ENCODE measurements around the gene FAM237B. TPM values are rescaled to one million over a fixed set of nuclear protein-coding genes. Genes with fewer than 3 reads are reported as not detected.
"Not testable (repeated sequence)": the region's sequence is repeated elsewhere in the genome, so short reads cannot be mapped to it uniquely, and the experiment has no call there.

The FAM237B gene
- total RNA-seq (not detected), polyA plus RNA-seq (under 1 TPM in 1 of 2 donors, not detected in 1; 0.02 TPM)
- long read RNA-seq, donor 1 = 0 reads
- long read RNA-seq, donor 2 = 0 reads
- long read RNA-seq, donor 3 = 0 reads
- long read RNA-seq, donor 4 = 0 reads
- long read RNA-seq, donor 5 = 0 reads

- WGBS, 2 donors = 1 to 4% methylated on average over 57 to 62 of the region's 62 CpGs
- Histone ChIP-seq H3K36me3 (ENCODE audit: control insufficient read depth in 4 of 4, insufficient read depth in 4 of 4, low read length in 4 of 4) (no peaks in the 10 kb centered on the region), H3K4me3 (no peak within 1 kb of the TSS), H3K9me3 (ENCODE audit: control insufficient read depth in 4 of 4, insufficient read depth in 3 of 4, low read length in 3 of 4) (no peaks in the 10 kb centered on the region), H3K9ac (ENCODE audit: insufficient read depth in 1 of 2, low read length in 2 of 2) (no peak within 1 kb of the TSS), H3K4me1 (ENCODE audit: control insufficient read depth in 5 of 5, insufficient read depth in 5 of 5, low read length in 5 of 5) (peaks cover 0 to 5% (median 0%) of the 10 kb centered on the region in 5 donors), H3K27ac (ENCODE audit: low read depth in 1 of 2, low read length in 1 of 2) (no peak within 1 kb of the TSS), H3K27me3 (ENCODE audit: control insufficient read depth in 3 of 3, insufficient read depth in 3 of 3, low read length in 2 of 3) (peaks cover 4 to 49% (median 38%) of the 10 kb centered on the region in 3 donors)
- ATAC-seq (ENCODE audit: insufficient read depth, low FRiP score) = no peak
- no peak for TF ChIP-seq CTCF (IDR thresholded peaks at IDR 0.05; ENCODE audit: control extremely low read depth, extremely low read depth)
- DNase-seq = peak in 2 of 3 donors; percentile 18 to 29
These were observed at the start of gene FAM237B for GRCh38 chr7:90320801-90321494. Gene FAM237B (minus strand): TSS chr7:90321304. CDS start chr7:90319748, 1,556 bp downstream.

- H3K27me3 ChIP-seq (ENCODE audit: control insufficient read depth in 3 of 3, insufficient read depth in 3 of 3, low read length in 2 of 3) = no peaks in the 10 kb centered on the region
- no peak for TF ChIP-seq CTCF (IDR thresholded peaks at IDR 0.05; ENCODE audit: control extremely low read depth, extremely low read depth)
- DNase-seq (no peak), ATAC-seq (ENCODE audit: insufficient read depth, low FRiP score) (no peak)
- H3K36me3 ChIP-seq (ENCODE audit: control insufficient read depth in 4 of 4, insufficient read depth in 4 of 4, low read length in 4 of 4) = peaks cover 4 to 10% (median 6%) of the 10 kb centered on the region in 4 donors
- no peaks in the 10 kb centered on the region for H3K9me3 ChIP-seq (ENCODE audit: control insufficient read depth in 4 of 4, insufficient read depth in 3 of 4, low read length in 3 of 4)
- no peak overlapping the region for H3K9ac ChIP-seq (ENCODE audit: insufficient read depth in 1 of 2, low read length in 2 of 2)
- H3K4me1 ChIP-seq (ENCODE audit: control insufficient read depth in 5 of 5, insufficient read depth in 5 of 5, low read length in 5 of 5) = peaks cover 0 to 10% (median 5%) of the 10 kb centered on the region in 5 donors
- no peak overlapping the region for H3K27ac ChIP-seq (ENCODE audit: low read depth in 1 of 2, low read length in 1 of 2)
- H3K4me3 ChIP-seq = no peak overlapping the region
These were observed 30.9 kb upstream of the FAM237B start for GRCh38 chr7:90351987-90352386.

- peaks cover 0 to 14% (median 5%) of the 10 kb centered on the region in 5 donors for H3K4me1 ChIP-seq (ENCODE audit: control insufficient read depth in 5 of 5, insufficient read depth in 5 of 5, low read length in 5 of 5)
- H3K9ac ChIP-seq (ENCODE audit: insufficient read depth in 1 of 2, low read length in 2 of 2); H3K27me3 ChIP-seq (ENCODE audit: control insufficient read depth in 3 of 3, insufficient read depth in 3 of 3, low read length in 2 of 3); H3K9me3 ChIP-seq (ENCODE audit: control insufficient read depth in 4 of 4, insufficient read depth in 3 of 4, low read length in 3 of 4); H3K27ac ChIP-seq (ENCODE audit: low read depth in 1 of 2, low read length in 1 of 2); H3K36me3 ChIP-seq (ENCODE audit: control insufficient read depth in 4 of 4, insufficient read depth in 4 of 4, low read length in 4 of 4); H3K4me3 ChIP-seq; DNase-seq; ATAC-seq (ENCODE audit: insufficient read depth, low FRiP score): not testable (repeated sequence)
- 99 to 100% methylated on average over 3 of the region's 3 CpGs for WGBS, 2 donors
These were observed 28.9 kb upstream of the FAM237B start for GRCh38 chr7:90350032-90350431.

- Histone ChIP-seq H3K4me1 (ENCODE audit: control insufficient read depth in 5 of 5, insufficient read depth in 5 of 5, low read length in 5 of 5) (peaks cover 0 to 14% (median 5%) of the 10 kb centered on the region in 5 donors), H3K9me3 (ENCODE audit: control insufficient read depth in 4 of 4, insufficient read depth in 3 of 4, low read length in 3 of 4) (no peaks in the 10 kb centered on the region), H3K27me3 (ENCODE audit: control insufficient read depth in 3 of 3, insufficient read depth in 3 of 3, low read length in 2 of 3) (no peaks in the 10 kb centered on the region), H3K36me3 (ENCODE audit: control insufficient read depth in 4 of 4, insufficient read depth in 4 of 4, low read length in 4 of 4) (peaks cover 0 to 3% (median 0%) of the 10 kb centered on the region in 4 donors), H3K9ac (ENCODE audit: insufficient read depth in 1 of 2, low read length in 2 of 2) (no peak overlapping the region), H3K4me3 (no peak overlapping the region), H3K27ac (ENCODE audit: low read depth in 1 of 2, low read length in 1 of 2) (no peak overlapping the region)
- TF ChIP-seq CTCF (IDR thresholded peaks at IDR 0.05; ENCODE audit: control extremely low read depth, extremely low read depth) = no peak
- 75 to 90% methylated on average over 4 of the region's 4 CpGs for WGBS, 2 donors
- DNase-seq (no peak), ATAC-seq (ENCODE audit: insufficient read depth, low FRiP score) (no peak)
These were observed 28.2 kb upstream of the FAM237B start for GRCh38 chr7:90349305-90349704.
